B cell (primary cell): ENCODE measurements around the gene C19orf12. TPM values are rescaled to one million over a fixed set of nuclear protein-coding genes. Genes with fewer than 3 reads are reported as not detected.

ENCODE experiments used
- ATAC-seq: fragments of 200-7000 bp; cut with Tn5 transposase; one replicate; pipeline ENCODE4 v1.10.0; 2021; ENCODE audit warnings: low read depth, mild to moderate bottlenecking, moderate number of reproducible peaks, moderate library complexity
- CTCF ChIA-PET: fragments of 350-600 bp; sonication (Branson Sonifier 250); formaldehyde crosslinking; loops from one replicate; lab custom pipeline; 2021; ENCODE audit warnings: antibody characterized with exemption, inconsistent platforms; lab: Charles Lee
- POLR2A ChIA-PET: fragments of 350-600 bp; sonication (Branson Sonifier 250); formaldehyde crosslinking; loops from one replicate; lab custom pipeline; 2021; ENCODE audit warnings: antibody characterized with exemption; lab: Charles Lee
- DNase-seq: peaks from one replicate; pipeline ENCODE4 v3.0.0; 2013
- H2AFZ ChIP-seq: 2 replicates; pipeline ENCODE4 v1.6.1; 2012; ENCODE audit warnings: mild to moderate bottlenecking, low read depth, low read length; ENCODE audit not compliant: insufficient read depth, poor library complexity, severe bottlenecking
- H3K27ac ChIP-seq, 2 donors: 1 replicate in 1 of 2; 2 replicates in 1 of 2; pipeline ENCODE4 v1.5.1; 2012 to 2013; ENCODE audit warnings: low read length in 2 of 2, mild to moderate bottlenecking in 2 of 2, moderate library complexity in 1 of 2
- H3K27me3 ChIP-seq, 4 experiments: fragments of 200-600 bp in 1 of 4; sonication (generic) in 1 of 4; replicated peaks in 1 of 4; 1 replicate in 2 of 4; 2 replicates in 2 of 4; pipeline versions ENCODE4 v1.6.1 to v1.7.0; 2013 to 2016; ENCODE audit warnings: low read length in 3 of 4, mild to moderate bottlenecking in 2 of 4, mixed read lengths in 1 of 4, moderate library complexity in 1 of 4; ENCODE audit not compliant: insufficient read depth in 4 of 4, control insufficient read depth in 3 of 4; ENCODE audit errors: control extremely low read depth in 1 of 4
- H3K36me3 ChIP-seq, 2 experiments: replicated peaks in 1 of 2; 1 replicate in 1 of 2; 2 replicates in 1 of 2; pipeline versions ENCODE4 v1.6.1 to v1.7.1; 2013; ENCODE audit warnings: low read length in 1 of 2; ENCODE audit not compliant: insufficient read depth in 2 of 2, control insufficient read depth in 1 of 2; ENCODE audit errors: control extremely low read depth in 1 of 2, extremely low read depth in 1 of 2
- H3K4me1 ChIP-seq, 2 donors: fragments of 200-600 bp in 1 of 2; sonication (generic) in 1 of 2; 1 replicate in 1 of 2; 2 replicates in 1 of 2; pipeline versions ENCODE4 v1.5.1 to v1.6.1; 2013 to 2017; ENCODE audit warnings: low read length in 2 of 2; ENCODE audit not compliant: control insufficient read depth in 2 of 2, insufficient read depth in 2 of 2
- H3K4me2 ChIP-seq: replicated peaks from 2 replicates; pipeline ENCODE3; 2012; ENCODE audit warnings: mild to moderate bottlenecking, low read depth, low read length; ENCODE audit not compliant: poor library complexity, severe bottlenecking
- H3K4me3 ChIP-seq, 5 experiments: fragments of 200-600 bp in 1 of 5; sonication (generic) in 1 of 5; 1 replicate in 3 of 5; 2 replicates in 2 of 5; pipeline versions ENCODE4 v1.5.1 to v1.7.0; 2011 to 2016; ENCODE audit warnings: low read length in 4 of 5, mild to moderate bottlenecking in 4 of 5, low read depth in 2 of 5, control low read depth in 1 of 5, moderate library complexity in 1 of 5; ENCODE audit not compliant: insufficient read depth in 1 of 5; ENCODE audit errors: control extremely low read depth in 1 of 5, extremely low read depth in 1 of 5
- H3K79me2 ChIP-seq: fragments of 200-600 bp; sonication (generic); one replicate; pipeline ENCODE4 v1.6.0; 2016; ENCODE audit warnings: low read length; ENCODE audit not compliant: control insufficient read depth, insufficient read depth
- H3K9ac ChIP-seq: fragments of 200-600 bp; sonication (generic); 2 replicates; pipeline ENCODE4 v1.6.1; 2017; ENCODE audit warnings: mild to moderate bottlenecking, low read length, moderate library complexity
- H3K9me3 ChIP-seq, 3 donors: one replicate each; pipeline versions ENCODE4 v1.6.1 to v1.7.1; 2013; ENCODE audit warnings: low read length in 2 of 3; ENCODE audit not compliant: control insufficient read depth in 2 of 3, insufficient read depth in 1 of 3; ENCODE audit errors: control extremely low read depth in 1 of 3
- H4K20me1 ChIP-seq: 2 replicates; pipeline ENCODE4 v1.6.0; 2012; ENCODE audit warnings: mild to moderate bottlenecking, low read length; ENCODE audit not compliant: insufficient read depth, control insufficient read depth, poor library complexity, severe bottlenecking
- H3K27ac Mint-ChIP-seq: one replicate; pipeline ENCODE4 v1.8.0; 2021; ENCODE audit warnings: mixed read lengths
- H3K27me3 Mint-ChIP-seq: one replicate; pipeline ENCODE4 v1.8.0; 2021; ENCODE audit warnings: mixed read lengths
- H3K4me1 Mint-ChIP-seq: one replicate; pipeline ENCODE4 v1.8.0; 2021; ENCODE audit warnings: mixed read lengths
- H3K4me3 Mint-ChIP-seq: one replicate; pipeline ENCODE4 v1.8.0; 2021; ENCODE audit warnings: mixed read lengths
- H3K9me3 Mint-ChIP-seq: one replicate; pipeline ENCODE4 v1.8.0; 2022; ENCODE audit warnings: mixed read lengths; ENCODE audit not compliant: insufficient read depth
- EZH2 ChIP-seq: IDR thresholded peaks from 2 replicates; pipeline ENCODE4 v1.6.1; 2012; ENCODE audit warnings: borderline replicate concordance, low read depth, mild to moderate bottlenecking, moderate library complexity, low read length; ENCODE audit not compliant: insufficient read depth, poor library complexity, severe bottlenecking
- WGBS: methylation state at CpG from one replicate; pipeline ENCODE4 v1.1.5; 2013; ENCODE audit warnings: missing lambda C conversion rate; ENCODE audit not compliant: insufficient coverage; 5-methylcytosine and 5-hydroxymethylcytosine counted together
- intact Hi-C: fragments of 100-400 bp; cut with micrococcal nuclease; formaldehyde crosslinking; loops from one replicate; pipeline ENCODE4 v1.10.0; 2022
- polyA plus RNA-seq: library from polyadenylated mRNA; depleted of rRNA; stranded (reverse); fragments of >200 nt; gene quantifications from 2 replicates; pipeline ENCODE4 v1.2.3, GENCODE V29; 2012
- total RNA-seq, 2 donors: library from RNA; stranded (reverse); fragments of 120-200 nt in 1 of 2; gene quantifications; 1 replicate in 1 of 2; 2 replicates in 1 of 2; pipeline versions ENCODE4 v1.2.3 to v1.2.4, GENCODE V29; 2013 to 2022
- TF ChIP-seq, protein P1 (sequence below): fragments of 200-600 bp; IDR thresholded peaks from one replicate; pipeline ENCODE4 v1.8.0; 2022; ENCODE audit warnings: antibody characterized with exemption, mild to moderate bottlenecking

The C19orf12 gene
- total and polyA plus RNA-seq, 2 donors (not counting 1 experiment from before 2014, with no cell fraction given), result 12.6 to 29.4 TPM

DNA sequence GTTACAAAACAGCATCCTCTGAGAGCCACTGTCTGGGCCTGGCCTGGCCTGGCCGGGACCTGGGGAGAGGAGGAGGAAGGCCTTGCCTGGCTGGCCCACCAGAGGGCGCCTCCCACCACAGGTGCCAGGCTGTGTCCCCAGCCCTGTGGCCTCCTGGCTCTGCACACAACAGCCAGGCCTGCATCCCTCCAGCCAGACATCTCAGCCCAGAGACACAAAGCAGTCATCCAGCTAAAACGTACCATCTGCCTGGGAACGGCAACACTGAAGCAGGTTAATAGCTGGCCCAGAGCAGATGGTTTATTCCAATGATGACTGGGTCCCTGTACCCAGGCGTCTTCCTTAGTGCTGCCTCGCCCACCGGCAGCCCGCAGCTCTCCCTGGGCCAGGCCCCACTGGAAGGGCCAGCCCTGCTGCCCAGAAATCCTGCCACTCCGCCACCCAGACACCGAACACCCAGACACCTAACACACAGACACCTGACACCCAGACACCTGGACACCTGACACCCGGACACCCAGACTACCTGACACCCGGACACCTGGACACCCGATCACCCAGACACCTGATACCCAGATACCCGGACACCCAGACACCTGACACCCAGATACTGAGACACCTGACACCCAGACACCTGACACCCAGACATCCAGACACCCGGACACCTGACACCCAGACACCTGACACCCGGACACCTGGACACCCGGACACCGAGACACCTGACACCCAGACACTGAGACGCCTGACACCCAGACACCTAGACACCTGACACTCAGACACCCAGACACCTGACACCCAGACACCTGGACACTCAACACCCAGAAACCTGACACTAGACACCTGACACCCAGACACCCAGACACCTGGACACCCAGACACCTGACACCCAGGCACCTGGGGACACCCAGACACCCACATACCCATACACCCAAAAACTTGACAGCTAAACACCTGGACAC, 20.1 kb downstream of the C19orf12 start:
- Histone ChIP-seq H2AFZ (no peak overlapping the region), H3K9me3 (peaks cover 0 to 7% (median 5%) of the 10 kb centered on the region in 3 donors), H3K9ac (no peak overlapping the region), H3K27me3 (no peaks in the 10 kb centered on the region), H3K27ac (peak overlapping the region in 1 of 2 donors; percentile 49), H3K79me2 (peaks cover 28% of the 10 kb centered on the region), H3K4me3 (no peak overlapping the region), H4K20me1 (no peaks in the 10 kb centered on the region), H3K36me3 (no peaks in the 10 kb centered on the region), H3K4me1 (peaks cover 21 to 23% of the 10 kb centered on the region in 2 donors), H3K4me2 (peak overlapping the region; percentile 25)
- CTCF ChIA-PET, result interaction anchor here (0.7 to 5.0 kb wide), 16 partner anchors 10 to 176 kb away, joined by 3 to 50 read pairs (median 5); partner anchors contain the start of genes C19orf12, PLEKHF1 and POP4
- peak overlapping the region; percentile 62 for H3K27ac Mint-ChIP-seq
- H3K4me3 Mint-ChIP-seq, result no peak overlapping the region
- DNase-seq (peak; percentile 81), ATAC-seq (peak; percentile 97)
- no peaks in the 10 kb centered on the region for H3K9me3 Mint-ChIP-seq
- intact Hi-C loops, result loop anchor here (1.0 to 2.0 kb wide), 2 partner anchors 21 to 30 kb away; partner anchors contain the start of gene PLEKHF1
- POLR2A ChIA-PET, result interaction anchor here (0.7 kb wide), 1 partner anchor 22 kb away, joined by 3 read pairs; no protein-coding TSS in a partner anchor
- H3K4me1 Mint-ChIP-seq, result peaks cover 22% of the 10 kb centered on the region
- WGBS, result 79% methylated on average over 19 of the region's 19 CpGs
- no peak for TF ChIP-seq EZH2
- TF ChIP-seq, protein P1, sequence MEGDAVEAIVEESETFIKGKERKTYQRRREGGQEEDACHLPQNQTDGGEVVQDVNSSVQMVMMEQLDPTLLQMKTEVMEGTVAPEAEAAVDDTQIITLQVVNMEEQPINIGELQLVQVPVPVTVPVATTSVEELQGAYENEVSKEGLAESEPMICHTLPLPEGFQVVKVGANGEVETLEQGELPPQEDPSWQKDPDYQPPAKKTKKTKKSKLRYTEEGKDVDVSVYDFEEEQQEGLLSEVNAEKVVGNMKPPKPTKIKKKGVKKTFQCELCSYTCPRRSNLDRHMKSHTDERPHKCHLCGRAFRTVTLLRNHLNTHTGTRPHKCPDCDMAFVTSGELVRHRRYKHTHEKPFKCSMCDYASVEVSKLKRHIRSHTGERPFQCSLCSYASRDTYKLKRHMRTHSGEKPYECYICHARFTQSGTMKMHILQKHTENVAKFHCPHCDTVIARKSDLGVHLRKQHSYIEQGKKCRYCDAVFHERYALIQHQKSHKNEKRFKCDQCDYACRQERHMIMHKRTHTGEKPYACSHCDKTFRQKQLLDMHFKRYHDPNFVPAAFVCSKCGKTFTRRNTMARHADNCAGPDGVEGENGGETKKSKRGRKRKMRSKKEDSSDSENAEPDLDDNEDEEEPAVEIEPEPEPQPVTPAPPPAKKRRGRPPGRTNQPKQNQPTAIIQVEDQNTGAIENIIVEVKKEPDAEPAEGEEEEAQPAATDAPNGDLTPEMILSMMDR, result peak; percentile 90
- no peaks in the 10 kb centered on the region for H3K27me3 Mint-ChIP-seq
